Measurements from ENCODE around the gene RNF133. TPM values are rescaled to one million over a fixed set of nuclear protein-coding genes. Genes with fewer than 3 reads are reported as not detected.

The RNF133 gene
- total RNA-seq, 2 experiments from 2014 or later: not detected

Other genes starting within 250 kb of the RNF133 start
- not detected for gene RNF148, start 3.8 kb upstream of the RNF133 start, total RNA-seq
- gene CADPS2, start 187.3 kb upstream of the RNF133 start, total RNA-seq: not detected